Measurements from ENCODE around the gene GUK1. TPM values are rescaled to one million over a fixed set of nuclear protein-coding genes. Genes with fewer than 3 reads are reported as not detected.

The GUK1 gene
- total RNA-seq, 1 experiment from 2014 or later: 996 TPM

DNA sequence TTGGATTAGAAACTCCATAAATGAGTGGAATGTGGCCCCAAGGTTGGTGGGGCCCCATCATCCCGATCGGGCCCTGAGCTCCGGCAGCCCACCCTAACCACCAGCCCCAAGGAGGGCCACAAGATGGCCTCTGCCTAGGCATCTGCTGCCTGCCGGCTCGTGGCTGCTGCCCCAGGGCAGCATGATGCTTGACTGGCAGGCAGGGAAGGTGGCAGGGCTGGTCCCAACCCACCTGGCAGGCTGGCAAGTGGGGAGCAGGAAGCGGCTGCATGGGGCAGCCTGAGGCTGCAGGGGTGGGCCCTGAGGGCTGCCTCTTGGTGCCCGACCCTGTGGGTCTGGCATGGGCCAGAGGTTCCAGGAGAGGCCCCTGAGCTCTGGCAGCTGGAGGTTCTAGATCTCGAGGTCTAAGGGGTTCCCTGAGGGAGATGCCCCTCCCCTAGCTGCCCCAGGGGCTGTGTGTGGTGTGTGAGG, 8.9 kb downstream of the GUK1 start:
- POLR2A ChIA-PET (ENCODE audit: unreplicated experiment): no interaction called here
- no peak overlapping the region for H3K27ac ChIP-seq (ENCODE audit: low read length)
- H3K4me2 ChIP-seq (ENCODE audit: low read length): no peak overlapping the region
- BruUV-seq (replicated peaks): no TSS peak
- H3K36me3 ChIP-seq (ENCODE audit: low read depth, low read length): peaks cover 13% of the 10 kb centered on the region
- no peak overlapping the region for H2AFZ ChIP-seq (ENCODE audit: low read length)
- no peak for DNase-seq
- H3K9me2 ChIP-seq (replicated peaks; ENCODE audit: low read length): no peaks in the 10 kb centered on the region
- TF ChIP-seq EZH2phosphoT487 (IDR thresholded peaks at IDR 0.05; ENCODE audit: borderline replicate concordance, low read length) (no peak), EZH2 (IDR thresholded peaks at IDR 0.05; ENCODE audit: low read length, unreplicated experiment) (no peak)
- TF ChIP-seq, protein P1, sequence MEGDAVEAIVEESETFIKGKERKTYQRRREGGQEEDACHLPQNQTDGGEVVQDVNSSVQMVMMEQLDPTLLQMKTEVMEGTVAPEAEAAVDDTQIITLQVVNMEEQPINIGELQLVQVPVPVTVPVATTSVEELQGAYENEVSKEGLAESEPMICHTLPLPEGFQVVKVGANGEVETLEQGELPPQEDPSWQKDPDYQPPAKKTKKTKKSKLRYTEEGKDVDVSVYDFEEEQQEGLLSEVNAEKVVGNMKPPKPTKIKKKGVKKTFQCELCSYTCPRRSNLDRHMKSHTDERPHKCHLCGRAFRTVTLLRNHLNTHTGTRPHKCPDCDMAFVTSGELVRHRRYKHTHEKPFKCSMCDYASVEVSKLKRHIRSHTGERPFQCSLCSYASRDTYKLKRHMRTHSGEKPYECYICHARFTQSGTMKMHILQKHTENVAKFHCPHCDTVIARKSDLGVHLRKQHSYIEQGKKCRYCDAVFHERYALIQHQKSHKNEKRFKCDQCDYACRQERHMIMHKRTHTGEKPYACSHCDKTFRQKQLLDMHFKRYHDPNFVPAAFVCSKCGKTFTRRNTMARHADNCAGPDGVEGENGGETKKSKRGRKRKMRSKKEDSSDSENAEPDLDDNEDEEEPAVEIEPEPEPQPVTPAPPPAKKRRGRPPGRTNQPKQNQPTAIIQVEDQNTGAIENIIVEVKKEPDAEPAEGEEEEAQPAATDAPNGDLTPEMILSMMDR (conservative IDR thresholded peaks at IDR 0.05; ENCODE audit: low read depth, low read length): no peak
- H3F3A ChIP-seq (ENCODE audit: low read length, unreplicated experiment): no peaks in the 10 kb centered on the region
- H4K20me1 ChIP-seq (ENCODE audit: low read length): peaks cover 26% of the 10 kb centered on the region
- intact Hi-C loops (cut with micrococcal nuclease): no loop called here
- CTCF ChIA-PET: no interaction called here
- H3K27me3 ChIP-seq (ENCODE audit: low read length): no peaks in the 10 kb centered on the region
- H3K4me1 ChIP-seq (ENCODE audit: insufficient read depth, low read length): no peaks in the 10 kb centered on the region
- ATAC-seq: no peak
- no peaks in the 10 kb centered on the region for H3K9me3 ChIP-seq (ENCODE audit: low read length)
- peaks cover 38% of the 10 kb centered on the region for H3K79me2 ChIP-seq (ENCODE audit: low read length)
- no peak overlapping the region for H3K9ac ChIP-seq (ENCODE audit: low read length)
- H3K4me3 ChIP-seq (ENCODE audit: low read length): no peak overlapping the region

DNA sequence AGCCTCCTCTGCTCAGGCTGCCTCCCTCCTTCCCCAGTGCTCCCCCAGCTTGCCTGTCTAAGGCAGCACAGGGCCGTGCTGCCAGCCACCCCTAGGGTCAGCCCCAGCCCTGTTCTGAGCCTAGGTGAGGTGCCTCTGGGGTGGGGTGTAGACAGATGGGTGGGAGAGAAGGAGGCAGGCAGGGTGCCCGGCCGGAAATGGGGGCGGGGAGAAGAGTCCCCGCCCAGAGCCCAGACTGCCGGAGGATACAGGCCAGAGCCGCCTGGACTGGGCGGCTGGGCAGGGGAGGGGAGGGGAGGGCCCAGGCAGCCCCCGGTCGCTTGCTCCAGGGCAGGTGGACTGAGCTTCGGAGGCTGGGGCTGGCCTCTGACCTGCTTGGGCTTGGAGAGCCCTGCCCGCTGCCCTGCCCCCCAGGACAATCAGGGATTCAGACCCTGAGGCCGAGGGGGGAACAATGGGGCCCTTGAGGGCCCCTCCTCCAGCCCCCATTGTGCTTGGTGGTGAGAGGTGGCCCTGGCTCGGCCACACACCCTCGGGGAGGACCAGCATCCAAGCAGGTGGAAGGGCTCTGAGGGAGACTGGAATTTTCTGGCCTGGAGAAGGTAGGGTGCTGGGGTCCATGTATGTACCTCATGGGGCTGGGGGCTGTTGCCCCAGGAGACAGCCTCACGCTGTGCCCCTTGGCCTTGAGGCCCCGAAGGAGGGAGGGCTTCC, 9.5 kb downstream of the GUK1 start, which contains the start of gene GJC2:
GJC2 (plus strand) TSS at position 525 of the 714 bp plus-strand sequence. CDS start 7,829 bp downstream, outside the sequence.
- POLR2A ChIA-PET (ENCODE audit: unreplicated experiment): no interaction called here
- Histone ChIP-seq H3K79me2 (ENCODE audit: low read length) (peaks cover 32% of the 10 kb centered on the region), H2AFZ (ENCODE audit: low read length) (no peak within 1 kb of the TSS), H3K4me2 (ENCODE audit: low read length) (no peak within 1 kb of the TSS), H3K27me3 (ENCODE audit: low read length) (no peaks in the 10 kb centered on the region), H3K4me3 (ENCODE audit: low read length) (no peak within 1 kb of the TSS), H3K9me2 (replicated peaks; ENCODE audit: low read length) (no peaks in the 10 kb centered on the region), H3F3A (ENCODE audit: low read length, unreplicated experiment) (no peaks in the 10 kb centered on the region), H3K36me3 (ENCODE audit: low read depth, low read length) (peaks cover 13% of the 10 kb centered on the region), H3K27ac (ENCODE audit: low read length) (no peak within 1 kb of the TSS), H3K9ac (ENCODE audit: low read length) (no peak within 1 kb of the TSS), H3K4me1 (ENCODE audit: insufficient read depth, low read length) (no peaks in the 10 kb centered on the region), H3K9me3 (ENCODE audit: low read length) (no peaks in the 10 kb centered on the region), H4K20me1 (ENCODE audit: low read length) (peaks cover 20% of the 10 kb centered on the region)
- BruUV-seq (replicated peaks): no TSS peak
- TF ChIP-seq EZH2phosphoT487 (IDR thresholded peaks at IDR 0.05; ENCODE audit: borderline replicate concordance, low read length) (no peak), EZH2 (IDR thresholded peaks at IDR 0.05; ENCODE audit: low read length, unreplicated experiment) (no peak)
- TF ChIP-seq, protein P1 (conservative IDR thresholded peaks at IDR 0.05; ENCODE audit: low read depth, low read length): no peak
- no peak for ATAC-seq
- DNase-seq: no peak
- CTCF ChIA-PET: no interaction called here
- intact Hi-C loops (cut with micrococcal nuclease): no loop called here

DNA sequence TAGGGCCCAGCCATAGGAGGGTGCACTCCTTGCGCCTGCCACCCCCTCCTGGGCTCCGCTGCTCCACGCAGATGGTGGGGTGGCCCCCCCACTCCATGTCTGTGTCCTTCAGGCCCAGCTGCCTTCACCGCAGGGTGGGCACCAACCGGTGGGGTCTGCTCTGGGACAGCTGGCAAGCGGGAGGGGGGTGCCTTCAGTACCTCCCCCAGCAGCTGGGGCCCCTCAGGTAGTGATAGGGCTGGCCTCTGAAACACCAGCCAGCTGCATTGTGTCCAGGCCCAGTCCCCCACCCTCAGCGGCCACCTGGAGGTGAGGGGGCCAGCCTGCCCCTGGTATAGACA, 10.0 kb downstream of the GUK1 start:
- Histone ChIP-seq H3K4me3 (ENCODE audit: low read length) (no peak overlapping the region), H3K36me3 (ENCODE audit: low read depth, low read length) (peaks cover 13% of the 10 kb centered on the region), H3K9ac (ENCODE audit: low read length) (no peak overlapping the region), H3K27ac (ENCODE audit: low read length) (no peak overlapping the region), H3K4me2 (ENCODE audit: low read length) (no peak overlapping the region), H3K4me1 (ENCODE audit: insufficient read depth, low read length) (no peaks in the 10 kb centered on the region), H3F3A (ENCODE audit: low read length, unreplicated experiment) (no peaks in the 10 kb centered on the region), H3K27me3 (ENCODE audit: low read length) (no peaks in the 10 kb centered on the region), H2AFZ (ENCODE audit: low read length) (no peak overlapping the region), H4K20me1 (ENCODE audit: low read length) (peaks cover 15% of the 10 kb centered on the region), H3K9me2 (replicated peaks; ENCODE audit: low read length) (no peaks in the 10 kb centered on the region), H3K9me3 (ENCODE audit: low read length) (no peaks in the 10 kb centered on the region), H3K79me2 (ENCODE audit: low read length) (peaks cover 26% of the 10 kb centered on the region)
- ChIA-PET POLR2A (ENCODE audit: unreplicated experiment) (no interaction called here), CTCF (no interaction called here)
- no peak for ATAC-seq
- intact Hi-C loops (cut with micrococcal nuclease): no loop called here
- TF ChIP-seq, protein P1 (conservative IDR thresholded peaks at IDR 0.05; ENCODE audit: low read depth, low read length): no peak
- TF ChIP-seq EZH2phosphoT487 (IDR thresholded peaks at IDR 0.05; ENCODE audit: borderline replicate concordance, low read length): no peak
- TF ChIP-seq EZH2 (IDR thresholded peaks at IDR 0.05; ENCODE audit: low read length, unreplicated experiment): no peak
- BruUV-seq (replicated peaks): no TSS peak
- DNase-seq: no peak

All from PC-3 (cell line).